NOMO-1 treated with DMSO at 0.1 percent for 48 hours (cell line): ENCODE results near the gene ROBO1.
"Not testable (repeated sequence)": the region's sequence is repeated elsewhere in the genome, so short reads cannot be mapped to it uniquely, and the experiment has no call there.

ENCODE experiments used
- DNase-seq: peaks from one replicate; lab custom pipeline; 2025; ENCODE audit not compliant: unreplicated experiment; lab: John Stamatoyannopoulos, UW

ROBO1 gene

GRCh38 chr3:79558943-79559342 lies 208.9 kb downstream of the ROBO1 start:
- peak; percentile 61 for DNase-seq

GRCh38 chr3:79555655-79556054 lies 212.1 kb downstream of the ROBO1 start:
- DNase-seq = no peak

- DNase-seq = no peak
These were observed 215.8 kb downstream of the ROBO1 start for GRCh38 chr3:79551997-79552396.

GRCh38 chr3:79551321-79551892 lies 216.4 kb downstream of the ROBO1 start:
- DNase-seq = no peak

- no peak for DNase-seq
These were observed 224.4 kb downstream of the ROBO1 start for GRCh38 chr3:79543218-79543982.

DNA sequence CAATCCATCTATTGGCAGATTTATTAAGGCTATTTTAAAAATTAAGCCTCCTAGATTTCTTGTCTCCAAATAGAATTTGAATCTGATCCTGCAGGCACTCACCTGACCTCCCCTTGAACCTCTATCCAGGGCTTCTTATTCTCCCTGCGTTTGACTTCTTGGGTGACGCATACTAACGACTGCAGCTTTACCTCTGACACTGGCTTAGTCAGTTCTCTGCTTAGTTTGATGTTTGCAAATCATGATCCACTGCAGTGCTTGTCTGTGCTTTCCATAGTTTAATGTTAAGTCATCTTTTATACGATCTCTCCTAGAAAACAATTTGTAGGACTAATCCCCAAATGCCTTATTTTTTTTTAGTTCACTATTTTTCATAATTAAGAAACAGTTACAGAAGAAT lies 233.1 kb downstream of the ROBO1 start:
- DNase-seq = no peak

DNA sequence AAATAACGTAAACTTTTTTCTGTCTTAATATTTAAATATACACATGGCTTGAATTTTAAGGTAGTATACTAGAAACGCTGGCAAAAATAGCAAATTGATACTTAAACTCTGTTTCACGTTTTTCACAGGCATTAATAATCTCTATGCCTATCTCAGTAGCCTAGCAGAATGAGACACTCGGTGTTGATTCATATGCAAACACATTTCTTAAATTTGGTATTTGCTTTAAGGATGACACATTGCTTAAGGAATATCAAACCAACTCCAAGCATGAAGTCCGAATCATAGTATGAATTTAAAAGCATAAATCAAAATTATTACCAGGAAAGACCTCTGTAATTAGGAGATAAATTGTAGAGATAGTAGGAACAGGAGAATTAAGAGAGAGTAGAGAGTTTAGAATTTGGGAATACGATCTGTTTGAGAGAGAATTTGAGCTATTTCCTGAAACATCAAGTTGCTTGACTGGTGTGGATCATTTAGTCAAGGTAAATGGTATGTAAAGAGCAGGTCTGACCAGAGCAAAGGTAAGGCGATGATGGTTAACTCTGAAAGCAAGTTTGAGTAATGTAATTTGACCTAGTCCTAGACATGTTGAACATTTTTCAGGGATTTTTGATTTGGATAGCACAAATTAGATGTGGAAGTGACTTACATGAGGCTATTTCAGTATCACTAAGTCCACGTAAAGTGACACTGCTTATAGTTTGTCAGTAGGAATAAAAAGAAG lies 236.1 kb downstream of the ROBO1 start:
- DNase-seq = no peak

GRCh38 chr3:79521221-79521848 lies 246.5 kb downstream of the ROBO1 start:
- peak; percentile 28 for DNase-seq

- DNase-seq = peak; percentile 14
These were observed 249.9 kb downstream of the ROBO1 start for GRCh38 chr3:79517766-79518413.

- DNase-seq = no peak
These were observed 251.0 kb downstream of the ROBO1 start for GRCh38 chr3:79516795-79517194.

DNA sequence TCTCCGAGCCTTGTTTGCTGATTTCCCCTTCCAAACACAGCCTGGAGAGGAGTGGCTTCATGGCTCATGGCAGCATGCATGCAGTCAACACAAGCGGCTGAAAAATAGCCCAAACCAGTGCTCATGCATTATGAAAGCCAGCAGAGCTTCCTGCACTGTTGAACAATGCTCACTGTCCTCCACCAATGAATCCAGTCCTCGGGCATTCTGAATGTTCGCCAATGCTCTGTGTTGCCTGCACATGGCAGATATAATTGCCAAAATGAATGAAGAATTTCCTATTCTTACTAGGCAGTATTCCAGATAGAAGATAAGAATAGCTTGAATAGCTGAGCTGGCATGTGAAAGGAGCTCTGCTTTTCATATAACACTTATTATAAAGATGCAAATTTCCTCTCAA lies 252.7 kb downstream of the ROBO1 start:
- DNase-seq = no peak

GRCh38 chr3:79514069-79514468 lies 253.7 kb downstream of the ROBO1 start:
- DNase-seq = no peak

DNA sequence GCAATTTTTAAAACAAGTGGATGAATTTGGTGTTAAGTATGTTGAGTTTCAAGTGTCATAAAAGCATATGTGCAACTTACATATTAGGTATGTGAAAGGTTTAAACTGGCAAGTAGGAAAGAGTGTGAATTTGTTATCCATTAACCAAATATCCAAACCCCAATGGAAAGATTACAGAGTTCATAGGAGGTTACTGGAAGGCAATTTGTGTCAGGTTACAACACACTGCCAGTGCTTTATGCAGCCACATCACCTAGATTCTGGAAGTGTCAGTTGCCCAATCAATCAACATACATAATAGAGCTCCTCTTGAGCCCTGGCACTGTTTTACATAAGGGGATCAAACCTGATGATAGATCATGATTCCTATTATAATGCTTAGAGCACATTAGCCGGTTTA lies 261.0 kb downstream of the ROBO1 start:
- no peak for DNase-seq

GRCh38 chr3:79502216-79502681 lies 265.5 kb downstream of the ROBO1 start:
- not testable (repeated sequence) for DNase-seq

DNA sequence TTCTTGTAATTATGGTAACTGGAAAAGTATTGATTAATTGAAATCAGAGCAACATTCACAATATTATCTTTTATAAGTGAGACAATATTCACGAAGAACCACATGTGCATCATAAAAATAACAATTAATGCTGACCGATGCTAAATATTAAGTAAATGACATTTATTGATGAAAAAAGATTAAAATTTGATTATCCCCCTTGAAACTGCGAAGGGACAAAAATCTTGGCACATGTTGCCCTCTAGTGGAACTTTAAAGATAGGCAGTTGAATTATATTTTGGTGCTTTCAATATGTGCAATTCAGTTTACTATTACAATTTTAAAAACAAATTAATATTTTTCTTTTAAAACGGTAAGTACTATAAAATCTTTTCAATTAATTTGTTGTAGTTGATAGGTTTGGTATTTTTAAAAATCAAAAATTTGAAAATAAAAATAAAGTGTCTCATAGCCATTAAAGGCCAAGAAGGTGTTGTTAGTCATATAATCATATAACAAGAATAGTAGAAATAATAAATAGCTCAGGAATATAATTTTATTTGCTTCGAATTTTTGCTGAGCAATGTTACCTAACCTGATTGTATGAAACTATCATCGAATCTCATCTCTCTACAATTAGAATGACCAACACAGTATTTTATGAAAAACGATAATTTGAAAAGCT lies 270.2 kb downstream of the ROBO1 start:
- DNase-seq = peak; percentile 24

DNA sequence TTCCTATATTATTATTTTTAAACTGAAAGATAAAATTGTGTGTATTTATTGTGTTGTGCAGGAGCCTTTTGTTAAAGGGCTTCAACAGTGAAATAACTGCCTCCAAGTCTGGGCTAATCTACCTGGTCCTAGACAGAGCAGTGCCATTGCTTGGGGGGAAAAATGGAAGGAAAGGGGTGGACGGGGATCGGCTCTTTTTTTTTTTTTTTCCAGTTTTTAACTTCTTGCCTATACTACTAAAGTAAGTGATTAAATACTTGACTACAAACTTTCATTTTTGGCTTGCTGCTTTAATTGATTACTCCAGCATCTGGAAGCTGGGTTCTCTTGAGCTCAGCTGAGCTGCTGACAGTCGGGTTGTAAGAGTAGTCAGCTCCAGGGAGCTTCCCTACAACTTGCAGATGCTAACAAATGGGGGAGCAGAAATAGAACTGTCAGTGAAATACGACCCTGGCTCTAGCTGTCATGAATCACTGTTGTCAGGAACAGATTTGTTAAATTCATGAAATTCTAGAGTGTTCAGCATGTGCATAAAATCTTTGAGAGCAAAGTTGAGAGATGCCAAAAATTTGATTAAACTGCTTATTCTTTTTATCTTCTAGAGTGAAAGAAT lies 276.7 kb downstream of the ROBO1 start:
- DNase-seq = no peak

- no peak for DNase-seq
These were observed 277.4 kb downstream of the ROBO1 start for GRCh38 chr3:79490165-79491028.

DNA sequence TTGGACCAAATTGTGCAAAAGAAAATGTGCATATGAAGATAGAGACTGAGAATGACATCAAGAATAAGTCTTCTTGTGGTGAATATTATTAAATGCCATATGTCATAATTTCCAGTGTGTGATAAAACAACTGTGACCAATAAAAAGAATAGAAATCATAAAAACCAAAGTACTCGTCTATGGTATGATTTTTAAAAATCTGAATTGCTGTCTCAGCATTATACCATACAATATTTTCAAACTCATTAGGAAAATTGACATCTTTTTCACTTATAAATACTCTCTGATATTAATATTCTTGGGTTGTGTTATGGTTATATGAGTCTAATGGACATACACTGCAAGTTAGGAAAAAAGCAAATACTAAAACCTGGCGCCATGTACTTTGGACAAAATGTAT lies 279.4 kb downstream of the ROBO1 start:
- no peak for DNase-seq

DNA sequence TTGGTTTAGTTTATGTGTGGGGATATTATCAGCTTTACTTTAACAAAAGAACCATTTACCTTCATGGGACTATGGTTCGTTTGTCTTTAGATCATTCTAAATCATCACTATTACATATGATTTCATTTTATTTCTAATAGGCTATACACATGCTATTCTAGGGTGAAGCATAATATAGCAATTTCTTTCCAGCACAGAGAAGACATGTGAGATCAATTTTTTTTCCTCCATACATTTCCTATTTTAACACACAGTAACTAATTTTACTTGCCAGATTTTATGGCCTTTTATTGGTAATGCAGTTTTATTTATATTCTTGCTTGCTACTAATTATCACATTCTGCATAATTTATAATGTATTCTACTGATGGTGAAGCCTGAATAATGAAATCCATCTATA lies 287.1 kb downstream of the ROBO1 start:
- no peak for DNase-seq
